ENCODE data around the gene TRPM7.

Gene TRPM7

GRCh38 chr15:50563756-50564155 is 122.8 kb downstream of the TRPM7 start:
- no peak for DNase-seq (ENCODE audit: low read depth)
- no peak overlapping the region for H3K9ac ChIP-seq (ENCODE audit: low read length)
- peaks cover 9% of the 10 kb centered on the region for H3K4me1 ChIP-seq (ENCODE audit: control insufficient read depth, insufficient read depth, low read length)
- peaks cover 68% of the 10 kb centered on the region for H3K36me3 ChIP-seq (ENCODE audit: control insufficient read depth, insufficient read depth, low read length, severe bottlenecking)
- H3K27me3 ChIP-seq (replicated peaks; ENCODE audit: control insufficient read depth, insufficient read depth, low read length): no peaks in the 10 kb centered on the region
- no peaks in the 10 kb centered on the region for H3K9me3 ChIP-seq (ENCODE audit: control insufficient read depth, low read length)
- H3K4me3 ChIP-seq (ENCODE audit: low read length): no peak overlapping the region

GRCh38 chr15:50562735-50563640 is 123.6 kb downstream of the TRPM7 start:
- DNase-seq (ENCODE audit: low read depth): no peak

GRCh38 chr15:50558012-50558411 is 128.6 kb downstream of the TRPM7 start:
- Histone ChIP-seq H3K4me1 (ENCODE audit: control insufficient read depth, insufficient read depth, low read length) (peaks cover 5% of the 10 kb centered on the region), H3K27me3 (replicated peaks; ENCODE audit: control insufficient read depth, insufficient read depth, low read length) (no peaks in the 10 kb centered on the region), H3K4me3 (ENCODE audit: low read length) (no peak overlapping the region), H3K36me3 (ENCODE audit: control insufficient read depth, insufficient read depth, low read length, severe bottlenecking) (peaks cover 49% of the 10 kb centered on the region), H3K9ac (ENCODE audit: low read length) (no peak overlapping the region), H3K9me3 (ENCODE audit: control insufficient read depth, low read length) (no peaks in the 10 kb centered on the region)
- DNase-seq (ENCODE audit: low read depth): no peak

More at GRCh38 chr15:50562735-50563640, 123.6 kb downstream of the TRPM7 start:
- H3K9me3 ChIP-seq (ENCODE audit: control insufficient read depth, low read length): no peaks in the 10 kb centered on the region
- H3K4me3 ChIP-seq (ENCODE audit: low read length): no peak overlapping the region
- H3K4me1 ChIP-seq (ENCODE audit: control insufficient read depth, insufficient read depth, low read length): peaks cover 9% of the 10 kb centered on the region
- no peaks in the 10 kb centered on the region for H3K27me3 ChIP-seq (replicated peaks; ENCODE audit: control insufficient read depth, insufficient read depth, low read length)
- H3K9ac ChIP-seq (ENCODE audit: low read length): no peak overlapping the region
- H3K36me3 ChIP-seq (ENCODE audit: control insufficient read depth, insufficient read depth, low read length, severe bottlenecking): peaks cover 65% of the 10 kb centered on the region

- H3K4me3 ChIP-seq (ENCODE audit: low read length): no peak overlapping the region
- H3K4me1 ChIP-seq (ENCODE audit: control insufficient read depth, insufficient read depth, low read length): no peaks in the 10 kb centered on the region
- H3K27me3 ChIP-seq (replicated peaks; ENCODE audit: control insufficient read depth, insufficient read depth, low read length): no peaks in the 10 kb centered on the region
- no peaks in the 10 kb centered on the region for H3K9me3 ChIP-seq (ENCODE audit: control insufficient read depth, low read length)
- peaks cover 45% of the 10 kb centered on the region for H3K36me3 ChIP-seq (ENCODE audit: control insufficient read depth, insufficient read depth, low read length, severe bottlenecking)
- DNase-seq (ENCODE audit: low read depth): no peak
- H3K9ac ChIP-seq (ENCODE audit: low read length): no peak overlapping the region
Measured at GRCh38 chr15:50556642-50557371, 129.8 kb downstream of the TRPM7 start.

- H3K4me3 ChIP-seq (ENCODE audit: low read length): no peak overlapping the region
- H3K9me3 ChIP-seq (ENCODE audit: control insufficient read depth, low read length): no peaks in the 10 kb centered on the region
- no peaks in the 10 kb centered on the region for H3K27me3 ChIP-seq (replicated peaks; ENCODE audit: control insufficient read depth, insufficient read depth, low read length)
- H3K9ac ChIP-seq (ENCODE audit: low read length): no peak overlapping the region
- H3K36me3 ChIP-seq (ENCODE audit: control insufficient read depth, insufficient read depth, low read length, severe bottlenecking): peaks cover 10% of the 10 kb centered on the region
- no peaks in the 10 kb centered on the region for H3K4me1 ChIP-seq (ENCODE audit: control insufficient read depth, insufficient read depth, low read length)
- DNase-seq (ENCODE audit: low read depth): no peak
Measured at GRCh38 chr15:50552238-50552637, 134.4 kb downstream of the TRPM7 start.

- no peaks in the 10 kb centered on the region for H3K4me1 ChIP-seq (ENCODE audit: control insufficient read depth, insufficient read depth, low read length)
- H3K27me3 ChIP-seq (replicated peaks; ENCODE audit: control insufficient read depth, insufficient read depth, low read length): no peaks in the 10 kb centered on the region
- no peak overlapping the region for H3K4me3 ChIP-seq (ENCODE audit: low read length)
- H3K9me3 ChIP-seq (ENCODE audit: control insufficient read depth, low read length): no peaks in the 10 kb centered on the region
- no peak overlapping the region for H3K9ac ChIP-seq (ENCODE audit: low read length)
- H3K36me3 ChIP-seq (ENCODE audit: control insufficient read depth, insufficient read depth, low read length, severe bottlenecking): peaks cover 2% of the 10 kb centered on the region
- no peak for DNase-seq (ENCODE audit: low read depth)
Measured at GRCh38 chr15:50549326-50549725, 137.3 kb downstream of the TRPM7 start.

- H3K4me1 ChIP-seq (ENCODE audit: control insufficient read depth, insufficient read depth, low read length): peaks cover 20% of the 10 kb centered on the region
- H3K9me3 ChIP-seq (ENCODE audit: control insufficient read depth, low read length): no peaks in the 10 kb centered on the region
- no peaks in the 10 kb centered on the region for H3K36me3 ChIP-seq (ENCODE audit: control insufficient read depth, insufficient read depth, low read length, severe bottlenecking)
- no peak within 1 kb of the TSS for H3K9ac ChIP-seq (ENCODE audit: low read length)
- no peak within 1 kb of the TSS for H3K4me3 ChIP-seq (ENCODE audit: low read length)
- no peak for DNase-seq (ENCODE audit: low read depth)
- no peaks in the 10 kb centered on the region for H3K27me3 ChIP-seq (replicated peaks; ENCODE audit: control insufficient read depth, insufficient read depth, low read length)
Measured at GRCh38 chr15:50546566-50546965, 140.0 kb downstream of the TRPM7 start, which contains the start of gene USP50. Gene USP50 (minus strand): TSS chr15:50546666. CDS start chr15:50546525, 141 bp downstream.

- peaks cover 26% of the 10 kb centered on the region for H3K4me1 ChIP-seq (ENCODE audit: control insufficient read depth, insufficient read depth, low read length)
- H3K4me3 ChIP-seq (ENCODE audit: low read length): no peak overlapping the region
- no peak overlapping the region for H3K9ac ChIP-seq (ENCODE audit: low read length)
- no peaks in the 10 kb centered on the region for H3K36me3 ChIP-seq (ENCODE audit: control insufficient read depth, insufficient read depth, low read length, severe bottlenecking)
- no peaks in the 10 kb centered on the region for H3K9me3 ChIP-seq (ENCODE audit: control insufficient read depth, low read length)
- no peak for DNase-seq (ENCODE audit: low read depth)
- peaks cover 4% of the 10 kb centered on the region for H3K27me3 ChIP-seq (replicated peaks; ENCODE audit: control insufficient read depth, insufficient read depth, low read length)
Measured at GRCh38 chr15:50544368-50544767, 142.2 kb downstream of the TRPM7 start.

GRCh38 chr15:50543556-50543955 is 143.0 kb downstream of the TRPM7 start:
- Histone ChIP-seq H3K36me3 (ENCODE audit: control insufficient read depth, insufficient read depth, low read length, severe bottlenecking) (no peaks in the 10 kb centered on the region), H3K4me1 (ENCODE audit: control insufficient read depth, insufficient read depth, low read length) (peaks cover 26% of the 10 kb centered on the region), H3K27me3 (replicated peaks; ENCODE audit: control insufficient read depth, insufficient read depth, low read length) (peaks cover 4% of the 10 kb centered on the region), H3K9me3 (ENCODE audit: control insufficient read depth, low read length) (no peaks in the 10 kb centered on the region), H3K4me3 (ENCODE audit: low read length) (no peak overlapping the region), H3K9ac (ENCODE audit: low read length) (no peak overlapping the region)
- DNase-seq (ENCODE audit: low read depth): no peak

- Histone ChIP-seq H3K27me3 (replicated peaks; ENCODE audit: control insufficient read depth, insufficient read depth, low read length) (peaks cover 4% of the 10 kb centered on the region), H3K36me3 (ENCODE audit: control insufficient read depth, insufficient read depth, low read length, severe bottlenecking) (no peaks in the 10 kb centered on the region), H3K4me3 (ENCODE audit: low read length) (peak overlapping the region; percentile 8), H3K4me1 (ENCODE audit: control insufficient read depth, insufficient read depth, low read length) (peaks cover 26% of the 10 kb centered on the region), H3K9ac (ENCODE audit: low read length) (no peak overlapping the region), H3K9me3 (ENCODE audit: control insufficient read depth, low read length) (no peaks in the 10 kb centered on the region)
- peak; percentile 11 for DNase-seq (ENCODE audit: low read depth)
Measured at GRCh38 chr15:50542887-50543210, 143.7 kb downstream of the TRPM7 start.

GRCh38 chr15:50531766-50532165 is 154.8 kb downstream of the TRPM7 start:
- no peaks in the 10 kb centered on the region for H3K4me1 ChIP-seq (ENCODE audit: control insufficient read depth, insufficient read depth, low read length)
- no peak overlapping the region for H3K4me3 ChIP-seq (ENCODE audit: low read length)
- no peak for DNase-seq (ENCODE audit: low read depth)
- no peak overlapping the region for H3K9ac ChIP-seq (ENCODE audit: low read length)
- H3K27me3 ChIP-seq (replicated peaks; ENCODE audit: control insufficient read depth, insufficient read depth, low read length): no peaks in the 10 kb centered on the region
- no peaks in the 10 kb centered on the region for H3K36me3 ChIP-seq (ENCODE audit: control insufficient read depth, insufficient read depth, low read length, severe bottlenecking)
- H3K9me3 ChIP-seq (ENCODE audit: control insufficient read depth, low read length): no peaks in the 10 kb centered on the region

Measured in adipocyte (in vitro differentiated cells).